Left ventricle myocardium superior (tissue), 1 donor: Measurements from ENCODE around the gene AUTS2. TPM values are rescaled to one million over a fixed set of nuclear protein-coding genes. Genes with fewer than 3 reads are reported as not detected.
A peak's percentile ranks its signal among the peaks of the same experiment; 100 is the strongest.

Experiments used
- ATAC-seq: fragments of 200-7000 bp; cut with Tn5 transposase; one replicate; pipeline ENCODE4 v1.9.1; 2020; ENCODE audit warnings: mild to moderate bottlenecking, moderate library complexity
- DNase-seq: peaks from one replicate; pipeline ENCODE4 v3.0.0-alpha.2; 2020
- intact Hi-C: fragments of 100-400 bp; cut with micrococcal nuclease; formaldehyde crosslinking; loops from one replicate; pipeline ENCODE4 v1.11.0; 2022
- total RNA-seq: library from RNA; stranded (reverse); fragmentation: NEBNext Ultra II Directional; extraction: Animal tissue kit (Norgen Biotek cat#: 25700); gene quantifications from one replicate; pipeline ENCODE4 v1.2.1, GENCODE V29; 2021
- donor health status: DM: no; HTN: yes; CAD: no; lungs with severe emphysema.

The AUTS2 gene
- total RNA-seq, 1 donor from 2014 or later, result 7.9 TPM

DNA sequence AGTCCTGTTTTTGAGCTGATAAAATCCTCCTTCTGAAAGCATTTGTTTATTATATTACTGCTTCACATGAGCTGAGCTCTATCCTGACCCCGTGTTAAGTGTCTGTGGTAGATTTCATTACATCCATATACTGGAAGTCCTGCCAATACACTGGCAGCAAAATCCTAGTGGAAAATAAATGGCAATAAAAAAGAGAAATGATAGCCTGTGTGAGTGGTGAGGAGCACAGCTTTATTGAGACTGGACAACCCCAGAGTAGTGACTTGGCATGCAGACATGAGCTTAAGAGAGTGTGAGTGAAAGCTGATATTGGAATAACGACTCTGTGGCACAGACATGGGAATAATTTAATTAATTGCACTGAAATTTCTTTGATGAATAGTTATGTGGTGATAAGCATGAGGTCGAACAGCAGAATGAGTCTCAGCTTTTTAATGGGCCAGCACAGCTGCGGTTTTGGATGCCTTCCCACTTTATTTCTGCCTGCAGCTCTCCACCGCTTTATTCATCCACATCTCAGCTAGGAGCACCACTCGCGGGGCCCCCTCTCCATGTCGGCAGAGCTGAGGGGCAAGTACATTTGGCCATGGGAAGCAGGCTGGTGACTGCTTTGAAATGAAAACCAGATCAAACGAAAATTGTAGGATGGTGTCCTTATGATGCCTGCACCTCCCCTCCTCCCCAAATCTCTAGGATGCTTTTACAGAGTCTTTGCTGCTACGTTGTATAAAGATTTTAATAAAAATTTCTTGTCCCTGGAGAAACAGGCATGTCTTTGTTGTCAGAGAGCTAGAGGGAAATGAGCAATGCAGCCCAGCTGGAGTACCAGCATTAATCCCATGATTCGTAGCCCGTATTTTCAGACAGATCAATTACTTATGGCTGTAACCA lies 494.3 kb downstream of the AUTS2 start:
- intact Hi-C loops, result no loop called here
- peak; percentile 31 for DNase-seq
- peak; percentile 72 for ATAC-seq

DNA sequence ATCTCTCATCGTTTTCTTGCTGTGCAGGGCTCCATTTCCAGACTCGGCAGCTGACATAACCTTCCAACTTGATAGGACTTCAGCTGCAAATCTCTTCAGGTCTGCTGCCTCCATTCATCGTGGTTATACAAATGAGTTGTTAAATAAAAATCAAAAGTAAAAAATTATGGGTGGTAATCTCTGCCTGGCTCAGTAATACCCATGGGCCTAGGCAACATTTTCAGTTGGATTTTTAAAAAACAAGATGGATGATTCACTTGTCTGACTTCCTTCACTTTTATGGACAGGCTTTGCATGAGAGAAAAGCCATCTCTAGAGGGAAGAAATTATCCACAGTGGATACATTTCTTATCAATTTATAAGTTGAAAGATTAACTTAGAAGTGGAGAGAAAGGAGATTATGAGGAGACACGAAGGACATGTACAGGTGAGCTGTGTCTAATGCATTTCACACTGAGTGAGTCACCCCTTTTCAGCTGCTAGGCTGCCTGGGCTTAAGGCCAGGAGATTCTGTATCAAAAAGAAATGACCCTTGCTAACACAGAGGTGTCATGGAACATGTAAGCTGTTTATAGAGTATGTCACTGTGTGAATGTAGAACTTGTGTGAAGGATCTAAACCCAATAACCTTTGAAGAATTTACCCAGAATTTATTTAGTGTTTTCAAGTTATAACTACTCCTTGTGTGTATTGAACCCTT lies 495.1 kb downstream of the AUTS2 start:
- DNase-seq (peak; percentile 30), ATAC-seq (peak; percentile 89)
- intact Hi-C loops, result no loop called here

DNA sequence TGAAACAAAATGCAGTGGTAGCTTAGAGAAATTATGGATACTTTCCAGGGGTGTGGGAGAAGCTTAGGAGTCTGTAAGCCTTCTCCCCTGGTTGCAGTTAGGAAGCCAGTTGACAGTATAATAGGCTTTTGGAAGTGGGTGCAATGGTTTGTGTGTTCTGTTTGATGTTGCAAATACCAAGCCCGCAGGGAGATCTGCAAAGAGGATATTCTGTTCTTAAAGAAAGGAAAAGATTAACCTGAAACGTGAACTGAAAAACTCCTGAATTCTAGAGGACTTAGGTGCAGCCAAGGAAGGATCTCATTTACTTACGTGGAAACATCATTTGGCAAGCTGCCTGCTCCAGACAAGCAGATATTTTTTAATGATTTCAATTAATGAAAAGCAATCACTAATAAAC lies 496.6 kb downstream of the AUTS2 start:
- intact Hi-C loops, result no loop called here
- ATAC-seq (no peak), DNase-seq (no peak)

DNA sequence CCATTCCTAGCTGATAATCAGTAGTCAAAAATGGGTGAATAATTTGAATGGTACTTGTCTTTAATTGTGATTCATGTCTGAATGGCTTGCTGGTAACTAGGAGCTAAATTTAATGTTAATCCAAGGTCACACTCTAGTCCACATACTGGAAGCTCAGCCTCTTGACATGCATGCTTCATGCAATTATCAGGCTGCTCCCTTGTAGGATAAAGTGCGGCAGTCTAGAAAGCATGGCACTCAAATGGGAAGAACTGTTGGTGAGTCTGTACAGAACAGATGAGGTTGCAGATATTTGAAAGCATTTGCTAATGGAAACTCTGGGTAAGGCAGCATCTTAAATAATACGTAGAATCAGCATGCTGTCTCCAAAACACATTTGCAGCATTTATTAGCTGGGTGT lies 499.4 kb downstream of the AUTS2 start:
- DNase-seq (no peak), ATAC-seq (peak; percentile 57)
- intact Hi-C loops, result no loop called here

DNA sequence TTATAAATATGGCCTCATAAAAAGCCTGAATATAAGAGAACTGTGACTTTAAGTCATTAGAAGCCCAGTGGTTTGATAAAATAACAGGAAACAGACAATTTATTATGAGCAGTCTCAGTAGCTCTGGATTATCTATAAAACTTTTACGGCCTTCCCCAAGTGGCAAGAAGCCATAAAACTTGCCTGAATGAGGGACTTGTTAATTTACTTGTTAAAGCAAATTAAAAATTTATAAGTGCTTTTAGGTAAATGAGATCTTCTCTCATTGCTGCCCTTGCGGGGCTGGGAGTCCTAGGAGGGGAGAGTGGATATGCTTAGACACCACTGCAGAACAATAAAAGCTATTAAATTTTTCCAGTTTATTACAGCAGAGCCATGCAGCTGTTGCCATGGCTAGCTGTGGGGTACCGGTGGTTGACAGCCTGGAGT lies 499.9 kb downstream of the AUTS2 start:
- DNase-seq (no peak), ATAC-seq (peak; percentile 34)
- intact Hi-C loops, result no loop called here

DNA sequence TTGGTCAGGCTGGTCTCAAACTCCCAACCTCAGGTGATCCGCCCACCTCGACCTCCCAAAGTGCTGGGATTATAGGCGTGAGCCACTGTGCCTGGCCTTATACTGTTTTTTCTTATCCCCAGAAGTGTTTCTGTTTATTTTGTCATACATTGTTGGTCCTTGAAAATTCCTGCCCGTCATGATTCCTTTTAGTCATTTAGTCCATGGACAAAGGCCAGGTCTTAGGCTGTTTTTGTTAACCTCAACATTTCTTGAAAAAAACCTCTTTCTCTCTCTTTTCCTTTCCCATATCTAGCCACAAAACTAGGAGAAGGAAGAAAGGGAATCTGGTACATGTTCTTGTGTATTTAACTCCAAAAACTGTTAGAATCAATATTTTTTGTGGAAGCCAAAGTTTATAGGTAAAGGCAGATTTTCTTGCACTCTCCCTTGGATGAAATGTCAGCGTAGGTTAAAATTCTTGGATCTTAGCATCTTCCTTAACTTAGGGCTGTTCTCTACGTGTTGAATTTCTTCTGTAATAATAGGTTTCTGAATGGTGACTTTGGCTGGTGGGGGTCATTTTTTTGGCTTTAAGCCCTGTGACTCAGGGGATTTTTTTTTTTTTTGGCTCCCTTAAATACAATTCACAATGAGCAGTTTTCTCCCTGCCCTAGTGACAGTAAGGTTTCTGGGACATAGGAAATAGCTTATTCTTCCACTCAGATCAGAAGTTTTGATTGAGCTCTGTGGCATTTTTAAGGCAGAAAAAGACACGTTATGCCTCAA lies 500.8 kb downstream of the AUTS2 start:
- intact Hi-C loops, result no loop called here
- ATAC-seq, result no peak
- DNase-seq, result no peak

DNA sequence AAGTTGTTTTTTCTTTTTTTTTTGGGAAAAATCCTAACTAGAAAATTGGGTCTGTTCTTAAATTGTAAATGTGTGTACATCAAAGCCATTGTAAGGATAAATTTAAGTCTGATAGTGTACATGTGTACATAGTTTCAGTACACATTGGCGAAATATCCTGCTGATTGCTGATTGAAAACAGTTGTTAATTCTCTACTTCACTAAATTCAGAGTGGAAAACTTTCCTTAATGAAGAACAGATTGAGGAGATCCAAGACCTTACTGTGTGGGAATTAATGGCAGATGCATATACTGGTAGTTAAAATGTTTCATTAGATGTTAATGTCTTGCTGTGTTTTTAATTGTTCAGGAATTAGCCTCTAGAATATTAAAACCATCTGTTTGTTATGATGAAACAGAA lies 506.0 kb downstream of the AUTS2 start:
- DNase-seq (no peak), ATAC-seq (no peak)
- intact Hi-C loops, result no loop called here

DNA sequence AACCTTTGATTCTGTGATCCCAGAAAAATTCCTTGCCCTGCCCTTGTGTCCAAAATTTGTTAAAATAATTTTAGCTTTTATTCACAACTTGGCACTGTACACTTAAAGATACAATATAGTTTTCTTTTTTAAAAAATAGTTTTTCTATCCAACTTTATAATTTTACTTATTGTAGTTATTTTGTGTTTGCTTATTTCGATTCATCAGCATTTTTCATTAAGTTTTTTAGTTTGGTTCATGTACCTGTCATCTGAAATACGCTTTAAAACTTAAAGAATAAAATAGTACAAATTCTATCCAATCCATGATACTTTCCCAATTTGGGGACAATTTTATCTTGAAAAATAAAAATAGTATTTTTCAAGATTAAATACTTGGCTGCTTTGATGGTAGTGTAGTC lies 514.8 kb downstream of the AUTS2 start:
- intact Hi-C loops, result no loop called here
- no peak for DNase-seq

DNA sequence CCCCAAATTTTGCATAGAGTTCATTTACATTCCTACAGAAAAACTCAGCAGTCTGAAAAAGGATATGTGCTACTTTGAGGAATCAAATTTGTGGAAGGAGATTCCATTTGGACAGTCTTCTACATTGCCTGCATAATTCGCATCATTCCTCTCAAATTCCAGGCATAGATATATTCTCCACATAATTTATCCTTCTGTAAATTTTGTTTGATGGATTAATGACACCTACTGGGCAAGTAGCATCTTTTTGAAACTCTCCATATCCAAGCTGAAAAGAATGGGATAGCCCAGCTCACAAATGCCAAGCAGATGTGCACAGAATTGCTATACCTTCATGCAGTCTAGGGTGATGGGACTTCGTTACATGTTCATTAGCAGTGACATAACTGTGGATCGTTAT lies 515.3 kb downstream of the AUTS2 start:
- no peak for DNase-seq
- no peak for ATAC-seq
- intact Hi-C loops, result no loop called here

More for the DNA sequence above, 514.8 kb downstream of the AUTS2 start:
- ATAC-seq, result no peak

DNA sequence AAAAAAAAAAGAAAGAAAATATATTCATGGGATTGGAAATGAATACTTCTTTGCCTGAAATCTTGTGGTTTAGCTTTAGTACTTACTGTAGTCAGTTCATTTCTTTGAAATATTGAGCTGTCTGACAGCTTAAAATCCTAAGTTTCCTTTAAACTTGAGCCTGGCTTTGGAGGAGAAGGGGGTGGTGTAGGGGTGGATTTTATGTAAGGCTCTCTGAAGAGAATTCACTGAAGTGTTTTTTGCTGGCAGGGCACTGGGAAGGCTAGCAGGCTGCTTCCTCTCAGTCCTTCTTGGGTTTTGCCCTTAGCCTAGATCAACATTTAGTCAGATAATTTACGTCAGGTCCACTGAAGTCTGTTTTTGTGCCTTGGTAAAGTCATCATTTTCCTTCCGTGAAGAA lies 516.5 kb downstream of the AUTS2 start:
- ATAC-seq (no peak), DNase-seq (no peak)
- intact Hi-C loops, result no loop called here

DNA sequence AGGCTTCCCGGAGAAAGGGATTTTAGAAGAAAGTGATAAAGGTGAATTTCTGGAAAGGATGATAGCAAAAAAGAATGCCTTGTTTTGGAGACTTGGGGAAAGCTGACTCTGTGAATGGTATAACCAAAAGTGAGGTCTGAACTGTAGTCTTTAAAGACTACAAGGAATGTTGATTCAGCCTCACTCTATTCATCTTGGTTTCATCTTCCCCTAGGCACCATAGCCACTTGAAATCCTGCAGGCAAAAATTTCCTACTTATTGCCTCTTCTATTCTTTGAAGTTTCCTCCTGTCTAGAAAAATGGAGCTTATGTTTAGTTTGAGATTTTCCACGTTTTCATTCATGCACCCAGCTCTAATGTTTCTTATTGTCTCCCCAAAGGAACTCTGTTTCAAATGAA lies 518.0 kb downstream of the AUTS2 start:
- intact Hi-C loops, result no loop called here
- DNase-seq, result no peak
- no peak for ATAC-seq

DNA sequence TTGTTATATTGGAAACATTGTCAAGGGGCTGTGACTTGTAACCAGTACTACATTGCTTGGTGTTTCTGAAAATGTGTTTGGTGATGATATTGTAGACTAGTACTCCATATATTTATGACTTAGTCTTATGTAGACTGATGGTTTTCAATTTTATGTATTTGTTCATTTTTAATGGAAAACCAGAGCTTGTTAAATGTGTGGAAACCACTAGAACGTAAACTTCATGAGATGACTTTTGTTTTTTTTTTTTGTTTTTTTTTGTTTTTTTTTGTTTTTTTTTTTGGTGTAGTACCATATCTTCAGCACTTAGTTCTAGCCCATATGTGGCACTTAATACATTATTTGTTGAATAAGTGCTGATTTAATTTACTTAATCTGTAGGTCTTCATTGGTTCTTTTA lies 518.6 kb downstream of the AUTS2 start:
- ATAC-seq, result no peak

DNA sequence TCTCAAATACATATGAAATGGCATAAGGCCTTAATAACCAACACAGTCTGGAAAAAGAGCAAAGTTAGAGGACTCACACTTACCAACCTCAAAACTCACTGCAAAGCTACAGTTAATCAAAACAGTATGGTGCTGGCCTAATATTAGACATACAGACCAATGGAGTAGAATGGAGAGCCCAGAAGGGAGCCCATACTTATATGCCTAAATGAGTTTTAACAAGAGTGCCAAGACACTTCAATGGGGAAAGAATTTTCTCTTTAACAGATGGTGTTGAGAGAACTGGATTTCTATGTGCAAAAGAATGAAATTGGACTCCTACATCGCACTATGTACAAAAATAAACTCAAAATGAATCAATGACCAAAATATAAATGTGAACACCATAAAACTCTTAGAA lies 522.6 kb downstream of the AUTS2 start:
- ATAC-seq (no peak), DNase-seq (no peak)
- intact Hi-C loops, result no loop called here

More for the DNA sequence above, 518.6 kb downstream of the AUTS2 start:
- DNase-seq, result no peak
- intact Hi-C loops, result no loop called here

DNA sequence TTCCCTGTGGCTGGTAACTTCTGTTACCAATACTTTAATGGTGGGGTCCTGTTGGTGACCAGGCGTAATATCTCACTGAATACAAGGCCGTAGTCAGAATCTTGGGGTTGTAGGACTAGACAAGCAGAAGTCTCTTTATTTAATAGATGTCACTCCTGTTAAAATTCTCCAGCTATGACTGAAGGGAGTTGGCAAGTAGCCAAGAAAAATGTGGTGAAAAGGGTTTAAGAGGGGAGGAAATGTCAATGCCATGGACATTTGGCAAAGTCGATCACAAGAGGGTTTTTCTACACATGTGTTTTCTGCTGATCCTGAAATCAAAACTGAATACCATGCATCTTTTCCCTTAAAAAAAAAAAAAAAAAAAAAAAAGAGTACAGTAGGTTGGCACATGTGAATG lies 533.5 kb downstream of the AUTS2 start:
- ATAC-seq (no peak), DNase-seq (no peak)
- intact Hi-C loops, result no loop called here

DNA sequence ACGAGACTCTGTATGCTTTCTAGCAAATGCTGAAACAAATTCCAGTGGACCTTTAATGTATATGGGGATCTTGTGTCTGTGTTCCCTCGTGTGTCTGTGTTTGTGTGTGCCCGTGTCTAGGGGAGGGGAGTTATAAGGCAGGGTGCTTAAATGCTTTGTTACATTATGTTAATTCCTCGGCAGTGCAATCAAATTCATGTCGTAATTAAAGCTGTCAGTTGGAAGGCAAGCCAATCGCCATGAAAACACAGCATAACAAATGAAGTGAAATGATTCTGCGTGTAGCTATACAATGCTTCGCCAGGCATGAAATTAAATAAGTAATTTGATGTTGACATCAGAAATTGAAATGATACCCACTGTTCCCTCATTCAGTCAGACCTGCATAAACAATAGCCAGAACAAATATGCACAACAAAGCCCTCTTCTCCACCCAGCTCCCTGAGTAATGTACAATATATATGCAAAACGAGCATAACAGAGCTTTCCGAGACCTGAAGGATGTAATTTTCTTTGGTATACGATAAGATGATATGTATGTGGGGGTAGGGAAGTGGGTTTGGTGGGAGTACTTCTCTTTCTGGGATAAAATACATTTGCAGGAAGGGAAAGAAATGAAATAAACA lies 534.1 kb downstream of the AUTS2 start:
- DNase-seq, result no peak
- intact Hi-C loops, result no loop called here
- ATAC-seq, result no peak

DNA sequence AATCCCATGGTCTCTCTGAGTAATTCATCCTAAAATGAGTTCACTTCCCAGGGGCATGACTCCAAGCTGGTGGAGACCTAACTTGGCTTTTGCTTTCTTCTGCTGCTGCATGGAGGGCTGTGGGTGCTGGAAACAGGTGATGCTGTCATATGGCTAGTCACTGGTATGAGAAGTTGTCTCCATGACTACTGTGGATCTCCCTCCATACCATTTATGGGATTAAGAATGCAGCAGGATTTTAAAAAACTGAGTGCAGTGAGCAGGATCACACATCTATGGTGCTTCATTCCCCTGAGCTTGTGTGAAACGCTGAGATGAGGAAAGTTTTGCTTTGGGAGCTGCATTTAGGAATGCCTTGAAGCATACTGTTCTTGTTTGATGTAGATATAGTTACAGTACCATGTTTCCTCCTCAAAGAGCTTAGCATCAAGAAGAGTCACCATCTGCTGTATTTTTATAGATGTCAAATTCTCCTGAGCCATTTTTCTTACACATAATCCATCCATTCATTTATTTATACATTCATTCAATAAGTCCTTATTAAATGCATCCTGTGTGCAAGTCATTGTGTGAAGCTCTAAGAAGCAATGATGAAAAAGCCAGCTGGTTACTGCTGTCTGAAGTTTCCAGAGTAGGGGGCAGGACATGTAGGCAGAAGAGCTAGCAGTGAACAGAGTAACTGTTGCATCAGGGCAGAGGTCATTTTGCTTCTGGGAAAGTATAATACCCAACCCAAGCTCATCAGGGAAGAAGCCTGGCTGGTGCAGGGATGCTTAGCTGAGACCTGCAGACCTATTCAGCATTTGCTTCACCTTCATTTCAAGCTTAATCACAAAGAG lies 534.8 kb downstream of the AUTS2 start:
- ATAC-seq (no peak), DNase-seq (no peak)
- intact Hi-C loops, result no loop called here

DNA sequence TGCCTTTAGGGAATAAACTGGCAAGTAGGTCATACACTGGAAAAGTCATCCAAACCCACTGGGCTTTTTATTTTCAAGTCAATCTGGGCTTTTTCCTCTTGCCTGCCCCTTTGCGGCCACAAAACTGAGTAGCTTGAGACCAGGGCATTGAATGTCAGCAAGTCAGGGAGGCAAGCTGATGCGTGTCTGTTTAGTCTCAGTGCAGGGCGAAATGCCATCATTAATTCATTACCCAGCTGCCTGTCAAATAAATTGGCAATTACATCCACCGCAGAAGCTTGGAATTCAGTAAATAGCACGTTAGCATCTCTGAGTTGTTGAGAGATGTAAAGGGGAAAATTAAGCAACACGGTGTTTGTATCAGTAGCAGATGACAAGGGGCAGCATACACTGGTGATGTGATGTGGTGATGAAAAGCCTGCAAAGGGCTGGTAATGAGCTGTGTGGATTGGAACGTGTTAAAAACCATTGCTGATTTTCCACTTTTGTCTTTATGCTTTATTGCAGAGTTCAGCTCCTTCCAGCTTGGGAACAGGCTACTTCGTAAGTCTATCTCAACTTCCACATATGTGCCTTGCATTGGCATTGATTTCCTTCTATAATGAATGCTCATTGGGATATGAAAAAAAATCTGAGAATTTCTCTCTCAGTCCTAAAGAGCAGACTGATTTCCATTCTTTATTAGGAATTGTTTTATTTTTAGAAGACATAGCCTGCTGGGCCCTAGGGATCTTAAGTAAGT lies 535.9 kb downstream of the AUTS2 start:
- ATAC-seq (peak; percentile 27), DNase-seq (no peak)
- intact Hi-C loops, result no loop called here

DNA sequence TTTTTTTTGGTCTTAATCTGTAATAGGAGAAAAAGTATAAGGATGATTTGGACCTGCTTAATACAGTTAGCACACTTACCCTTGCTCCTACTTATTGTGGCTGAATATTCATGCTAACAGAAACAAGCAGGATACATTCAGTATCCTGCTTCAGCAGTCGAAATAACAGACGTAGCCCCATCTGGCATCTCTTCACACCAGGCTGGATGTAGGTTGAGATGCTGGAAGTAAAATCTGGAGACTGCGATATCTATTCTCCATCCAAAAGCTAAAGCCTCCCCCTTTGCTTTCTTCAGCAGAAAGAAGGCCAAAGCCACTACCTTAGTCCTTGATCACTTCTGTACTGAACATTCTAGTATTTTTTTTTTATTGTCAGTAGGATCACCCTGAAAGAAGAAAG lies 537.4 kb downstream of the AUTS2 start:
- DNase-seq (no peak), ATAC-seq (no peak)
- intact Hi-C loops, result no loop called here
